HG02970 (cell line): ENCODE data around the gene LRRFIP2.
"Not testable (repeated sequence)": the region's sequence is repeated elsewhere in the genome, so short reads cannot be mapped to it uniquely, and the experiment has no call there.

Experiments used
- ATAC-seq: cut with Tn5 transposase; IDR thresholded peaks from one replicate; pipeline ENCODE4 v1.9.1; 2021; ENCODE audit warnings: mild to moderate bottlenecking, moderate library complexity, moderate number of reproducible peaks; ENCODE audit not compliant: unreplicated experiment, low FRiP score

LRRFIP2 gene

DNA sequence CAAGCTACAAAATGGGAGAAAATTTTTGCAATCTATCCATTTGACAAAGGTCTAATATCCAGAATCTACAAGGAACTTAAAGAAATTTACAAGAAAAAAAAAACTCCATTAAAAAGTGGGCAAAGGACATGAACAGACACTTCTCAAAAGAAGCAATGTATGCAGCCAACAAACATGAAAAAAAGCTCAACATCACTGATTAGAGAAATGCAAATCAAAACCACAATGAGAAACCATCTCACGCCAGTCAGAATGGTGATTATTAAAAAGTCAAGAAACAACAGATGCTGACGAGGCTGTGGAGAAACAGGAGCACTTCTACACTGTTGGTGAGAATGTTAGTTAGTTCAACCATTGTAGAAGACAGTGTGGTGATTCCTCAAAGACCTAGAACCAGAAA is 27.5 kb downstream of the LRRFIP2 start:
- ATAC-seq = not testable (repeated sequence)

- no peak for ATAC-seq
Measured at GRCh38 chr3:37145611-37146010, 28.8 kb downstream of the LRRFIP2 start.

DNA sequence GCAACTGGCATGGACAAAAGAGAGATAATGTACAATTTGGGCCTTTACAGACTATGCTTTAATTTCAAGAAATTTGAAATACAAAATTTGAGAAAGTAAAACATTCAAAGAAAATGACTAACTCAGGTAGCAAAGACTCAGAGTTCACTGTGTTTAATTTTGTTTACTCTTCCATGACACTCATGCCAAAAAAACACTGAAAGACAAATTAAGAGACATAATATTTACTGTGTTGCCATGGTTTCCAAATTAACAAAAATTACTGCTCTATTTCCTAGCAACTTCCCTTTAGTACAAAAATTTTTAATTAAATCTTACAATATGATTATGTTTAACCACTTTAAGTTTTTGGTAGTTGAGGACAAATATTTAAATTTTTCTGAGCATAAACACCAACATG is 29.6 kb downstream of the LRRFIP2 start:
- ATAC-seq = no peak

- ATAC-seq = no peak
Measured at GRCh38 chr3:37143821-37144220, 30.6 kb downstream of the LRRFIP2 start.

DNA sequence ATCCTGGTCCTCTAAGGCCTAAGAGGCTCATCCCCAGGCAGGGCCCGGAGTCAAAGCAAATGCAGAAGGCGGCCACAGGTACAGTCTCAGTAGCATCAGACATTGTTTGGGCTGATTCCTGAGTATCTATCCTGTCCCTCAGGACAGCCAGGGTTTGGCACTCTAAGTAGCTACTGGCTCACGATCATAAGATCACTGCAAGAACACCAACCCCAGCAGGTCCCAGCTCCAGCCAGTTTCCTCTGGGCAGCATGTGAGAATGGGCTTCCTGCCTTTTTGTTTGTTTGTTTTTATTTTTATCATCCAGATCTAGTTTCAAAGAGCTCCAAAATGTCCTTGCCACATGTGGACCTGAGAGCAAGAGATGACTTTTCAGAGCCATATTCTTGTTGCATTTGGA is 32.7 kb downstream of the LRRFIP2 start:
- ATAC-seq = no peak

GRCh38 chr3:37140899-37141541 is 33.4 kb downstream of the LRRFIP2 start:
- no peak for ATAC-seq

DNA sequence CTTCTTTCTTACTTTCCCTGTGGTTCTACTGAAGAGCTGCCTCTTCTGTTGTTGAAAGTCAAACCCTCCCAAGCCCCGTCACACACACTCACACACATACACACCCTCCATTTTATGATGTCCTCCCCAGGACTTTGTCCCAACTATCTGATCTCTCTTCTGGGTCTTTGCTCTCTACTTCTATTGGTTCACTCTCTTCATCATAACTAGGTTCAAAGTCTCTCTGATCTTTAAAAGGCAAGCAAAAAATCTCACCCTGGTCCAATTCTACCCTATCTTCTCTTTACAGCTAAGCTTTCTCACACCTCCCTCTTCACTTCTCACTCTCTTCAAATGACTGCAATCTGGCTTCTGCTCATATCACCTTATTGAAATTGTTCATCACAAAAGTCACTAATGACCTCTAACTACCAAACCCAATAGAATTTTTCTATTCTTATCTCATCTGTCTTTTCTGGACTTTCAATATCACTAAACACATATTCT is 34.8 kb downstream of the LRRFIP2 start:
- ATAC-seq = no peak

- ATAC-seq = no peak
Measured at GRCh38 chr3:37138816-37139215, 35.6 kb downstream of the LRRFIP2 start.

DNA sequence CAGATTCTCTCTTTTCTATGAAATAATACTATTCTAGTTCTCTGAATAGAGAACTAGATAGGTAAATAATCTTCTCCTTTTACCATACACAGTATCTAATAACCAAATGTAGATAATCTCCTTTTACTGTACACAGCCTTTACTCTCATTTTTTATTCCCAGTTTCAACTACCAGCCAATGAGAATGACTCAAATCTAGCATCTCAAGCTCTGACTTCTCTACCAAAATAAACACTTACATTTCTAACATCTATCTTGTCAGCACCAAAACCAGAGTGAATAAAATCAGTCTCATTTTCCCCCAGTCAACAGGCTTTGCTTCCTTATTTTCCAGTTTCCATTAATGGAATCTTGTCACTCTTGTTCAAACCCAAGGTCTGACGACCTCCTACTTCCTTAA is 36.9 kb downstream of the LRRFIP2 start:
- no peak for ATAC-seq

DNA sequence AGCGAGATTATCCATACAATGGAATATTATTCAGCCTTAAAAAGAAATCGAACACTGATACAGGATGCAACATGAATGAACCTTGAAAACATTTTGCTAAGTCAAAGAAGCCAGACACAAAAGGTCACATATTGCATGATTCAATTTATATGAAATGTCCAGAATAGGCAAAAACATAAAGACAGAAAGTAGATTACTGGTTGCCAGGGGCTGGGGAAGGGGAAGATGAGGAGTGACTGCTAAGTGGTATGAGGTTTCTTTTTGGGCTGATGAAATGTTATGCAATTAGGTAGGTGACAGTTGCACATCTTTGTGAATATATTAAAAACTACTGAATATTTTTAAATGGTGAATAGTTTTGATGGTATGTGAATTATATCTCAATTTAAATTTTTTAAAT is 38.3 kb downstream of the LRRFIP2 start:
- ATAC-seq = no peak

- ATAC-seq = no peak
Measured at GRCh38 chr3:37135561-37135960, 38.8 kb downstream of the LRRFIP2 start.

DNA sequence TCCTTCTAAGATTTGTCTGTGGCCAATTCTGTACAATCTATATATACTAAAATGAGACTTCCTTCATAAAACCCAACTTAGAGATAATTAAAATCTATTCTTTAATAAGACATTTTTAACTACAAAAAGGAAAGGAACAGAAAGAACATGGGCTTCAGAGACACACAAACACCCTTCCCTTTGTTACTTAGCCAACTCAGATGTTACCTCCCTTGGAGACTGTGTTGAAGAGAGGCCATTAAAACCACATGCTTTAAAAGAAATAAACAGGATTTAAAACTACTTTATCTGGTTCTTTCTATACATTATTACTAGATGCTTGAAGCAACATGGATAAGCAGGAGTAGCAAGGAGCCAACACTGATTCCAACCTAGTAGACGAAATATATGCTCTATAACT is 42.0 kb downstream of the LRRFIP2 start:
- ATAC-seq = no peak

DNA sequence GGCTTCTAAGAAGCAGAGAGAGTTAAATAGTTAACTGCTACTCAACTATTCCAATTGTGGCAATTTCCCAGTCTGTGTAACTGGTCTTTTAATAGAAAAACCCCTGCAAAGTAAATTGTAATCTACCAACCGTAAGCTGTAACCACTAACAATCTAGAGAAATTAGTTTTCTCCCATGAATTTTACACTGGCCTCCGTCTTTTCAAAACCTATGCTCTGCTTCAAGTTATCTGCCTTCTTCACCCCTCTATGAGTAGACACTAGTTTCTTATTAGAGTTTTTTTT is 42.6 kb downstream of the LRRFIP2 start:
- no peak for ATAC-seq

DNA sequence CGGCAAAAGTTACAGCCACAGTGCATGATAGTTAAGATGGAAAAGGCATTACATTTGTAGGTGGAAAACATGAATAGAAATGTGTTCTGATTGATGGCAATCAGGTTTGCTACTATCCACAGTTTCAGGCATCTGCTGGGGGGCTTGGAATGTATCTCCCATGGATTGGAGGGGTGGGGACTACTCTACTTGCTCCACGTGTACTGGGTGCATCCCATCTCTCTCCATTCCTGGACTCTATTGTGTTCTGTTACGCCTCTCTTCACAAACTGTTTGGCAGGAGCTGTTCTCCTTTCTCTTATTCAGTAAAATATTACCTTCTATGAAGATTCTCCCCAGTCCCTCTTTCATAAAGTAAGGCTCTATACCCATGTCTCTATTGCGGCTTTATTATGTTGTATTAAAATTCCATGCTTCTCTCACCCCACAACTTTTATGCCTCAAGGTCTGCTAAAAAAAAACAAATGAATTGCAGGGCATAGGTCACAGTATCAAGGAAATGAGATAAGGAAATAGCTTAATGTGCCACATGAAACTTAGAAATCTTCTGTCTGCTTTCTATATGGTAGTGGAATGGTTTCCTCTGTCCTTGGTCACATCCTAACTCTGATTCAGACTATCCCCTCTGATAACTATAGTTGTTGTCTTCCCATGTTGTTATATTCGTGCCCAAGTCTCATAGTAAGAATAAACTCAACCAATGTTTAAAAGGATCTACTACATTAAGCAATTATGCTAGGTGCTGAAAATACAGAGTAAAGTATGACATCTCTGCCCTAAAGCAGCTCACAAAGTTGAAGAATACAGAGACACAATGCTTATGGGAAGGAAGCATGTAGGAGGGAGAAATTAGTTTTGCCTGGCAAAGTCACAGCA is 43.2 kb downstream of the LRRFIP2 start:
- ATAC-seq = no peak

GRCh38 chr3:37130448-37130847 is 43.9 kb downstream of the LRRFIP2 start:
- no peak for ATAC-seq

- ATAC-seq = no peak
Measured at GRCh38 chr3:37129871-37130270, 44.5 kb downstream of the LRRFIP2 start.

- no peak for ATAC-seq
Measured at GRCh38 chr3:37127340-37127739, 47.0 kb downstream of the LRRFIP2 start.

GRCh38 chr3:37126856-37127255 is 47.5 kb downstream of the LRRFIP2 start:
- ATAC-seq = no peak

GRCh38 chr3:37125195-37126073 is 48.9 kb downstream of the LRRFIP2 start:
- ATAC-seq = no peak

DNA sequence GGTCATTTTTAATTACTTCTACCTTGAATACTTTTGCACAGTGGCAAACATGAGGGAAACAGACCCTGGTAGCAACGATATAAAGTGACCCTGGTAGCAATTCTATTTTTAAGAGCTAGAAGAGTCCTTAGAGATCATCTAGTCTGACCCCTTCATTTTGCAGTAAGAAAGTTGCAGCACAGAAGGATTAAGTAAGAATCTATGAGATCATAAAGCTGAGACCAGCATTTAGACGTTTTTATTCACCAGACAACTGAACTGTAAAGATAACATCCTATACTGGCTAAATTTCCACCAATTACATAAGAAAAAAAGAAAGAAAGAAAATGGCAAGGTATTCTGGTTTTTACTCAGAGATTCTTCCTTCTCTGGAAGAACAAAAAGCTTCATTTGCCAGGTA is 49.9 kb downstream of the LRRFIP2 start:
- no peak for ATAC-seq

DNA sequence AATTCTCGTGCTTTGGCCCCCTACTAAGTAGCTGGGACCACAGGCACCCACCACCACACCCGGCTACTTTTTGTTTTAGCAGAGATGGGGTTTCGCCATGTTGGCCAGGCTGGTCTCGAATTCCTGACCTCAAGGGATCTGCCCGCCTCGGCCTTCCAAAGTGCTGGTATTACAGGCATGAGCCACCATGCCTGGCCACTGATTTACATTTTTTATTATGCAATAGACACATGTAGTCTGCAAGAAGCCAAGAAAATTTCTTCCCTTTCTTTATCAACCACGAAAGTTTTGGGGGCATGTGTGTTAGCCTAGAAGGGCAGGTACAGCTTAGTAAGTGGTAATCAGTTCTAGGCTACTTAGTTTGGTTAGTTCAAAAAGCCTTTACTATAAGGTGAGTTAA is 51.1 kb downstream of the LRRFIP2 start:
- no peak for ATAC-seq
